Measurements from ENCODE around the gene TMPO. TPM values are rescaled to one million over a fixed set of nuclear protein-coding genes. Genes with fewer than 3 reads are reported as not detected.

TMPO gene
- polyA plus RNA-seq, 3 donors, result 35.7 to 67.3 (median 52.1) TPM

DNA sequence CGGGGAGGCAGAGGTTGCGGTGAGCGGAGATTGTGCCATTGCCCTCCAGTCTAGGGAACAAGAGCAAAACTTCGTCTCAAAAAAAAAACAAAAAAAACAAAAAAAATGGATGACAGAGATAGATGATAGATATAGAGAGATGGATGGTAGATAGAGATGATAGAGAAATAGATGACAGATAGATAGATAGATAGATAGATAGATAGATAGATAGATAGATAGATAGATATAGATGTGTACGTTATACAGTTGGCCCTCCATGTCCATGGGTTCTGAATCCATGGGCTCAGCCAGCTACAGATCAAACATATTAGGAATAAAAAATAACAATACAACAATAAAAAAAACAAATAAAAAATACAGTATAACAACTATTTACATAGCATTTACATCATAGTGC, 65.3 kb downstream of the TMPO start:
- DNase-seq, result no peak
- H3K9ac ChIP-seq (ENCODE audit: insufficient read depth, low read length, poor library complexity, severe bottlenecking), result no peak overlapping the region
- no peaks in the 10 kb centered on the region for H3K36me3 Mint-ChIP-seq
- no CpG with 5 or more reads among the region's 5 CpGs for whole genome bisulfite sequencing (ENCODE audit: insufficient coverage)
- H3K4me2 ChIP-seq (replicated peaks; ENCODE audit: extremely low read depth, low read length, poor library complexity, severe bottlenecking), result no peak overlapping the region
- H3K4me1 ChIP-seq (ENCODE audit: control insufficient read depth in 1 of 2, insufficient read depth in 2 of 2, low read length in 2 of 2), result no peaks in the 10 kb centered on the region
- H3K27me3 Mint-ChIP-seq (ENCODE audit: low read depth in 3 of 3), result peaks cover 1 to 9% (median 6%) of the 10 kb centered on the region in 3 donors
- no peaks in the 10 kb centered on the region for H3K27me3 ChIP-seq (ENCODE audit: control insufficient read depth in 2 of 2, insufficient read depth in 2 of 2, low read length in 2 of 2)
- H3K9me3 Mint-ChIP-seq, result peaks cover 0 to 3% (median 0%) of the 10 kb centered on the region in 7 donors
- no peak overlapping the region for H3K27ac Mint-ChIP-seq
- no peaks in the 10 kb centered on the region for H3K9me3 ChIP-seq (replicated peaks in 1 of 2; ENCODE audit: control insufficient read depth in 1 of 2, insufficient read depth in 1 of 2, low read length in 2 of 2)
- no peak overlapping the region for H3K27ac ChIP-seq (ENCODE audit: low read depth in 1 of 2, low read length in 2 of 2)
- H3K4me3 ChIP-seq (replicated peaks in 1 of 3; ENCODE audit: low read depth in 2 of 3, low read length in 3 of 3), result no peak overlapping the region
- no peaks in the 10 kb centered on the region for H4K20me1 ChIP-seq (ENCODE audit: insufficient read depth, low read length)
- no peak for TF ChIP-seq CTCF (IDR thresholded peaks at IDR 0.05)
- intact Hi-C loops (cut with micrococcal nuclease), result no loop called here
- H3K36me3 ChIP-seq (replicated peaks in 1 of 2; ENCODE audit: control insufficient read depth in 1 of 2, insufficient read depth in 2 of 2, low read length in 2 of 2), result no peaks in the 10 kb centered on the region
- H3K79me2 ChIP-seq (ENCODE audit: insufficient read depth, low read length), result no peaks in the 10 kb centered on the region
- H3K4me3 Mint-ChIP-seq, result no peak overlapping the region
- peaks cover 2% of the 10 kb centered on the region for H3K4me1 Mint-ChIP-seq
- H2AFZ ChIP-seq (ENCODE audit: insufficient read depth, low read depth, low read length, poor library complexity, severe bottlenecking), result no peak overlapping the region

GRCh38 chr12:98581101-98581500, 65.7 kb downstream of the TMPO start:
- H3K9me3 Mint-ChIP-seq, result peaks cover 0 to 3% (median 0%) of the 10 kb centered on the region in 7 donors
- intact Hi-C loops (cut with micrococcal nuclease), result no loop called here
- no peak overlapping the region for H3K4me3 ChIP-seq (replicated peaks in 1 of 3; ENCODE audit: low read depth in 2 of 3, low read length in 3 of 3)
- no peak overlapping the region for H3K27ac Mint-ChIP-seq
- no peaks in the 10 kb centered on the region for H3K36me3 ChIP-seq (replicated peaks in 1 of 2; ENCODE audit: control insufficient read depth in 1 of 2, insufficient read depth in 2 of 2, low read length in 2 of 2)
- no peaks in the 10 kb centered on the region for H4K20me1 ChIP-seq (ENCODE audit: insufficient read depth, low read length)
- peaks cover 1 to 9% (median 6%) of the 10 kb centered on the region in 3 donors for H3K27me3 Mint-ChIP-seq (ENCODE audit: low read depth in 3 of 3)
- WGBS (ENCODE audit: insufficient coverage), result no CpG with 5 or more reads among the region's 1 CpG
- no peaks in the 10 kb centered on the region for H3K36me3 Mint-ChIP-seq
- no peak overlapping the region for H3K4me2 ChIP-seq (replicated peaks; ENCODE audit: extremely low read depth, low read length, poor library complexity, severe bottlenecking)
- no peak for DNase-seq
- H3K27ac ChIP-seq (ENCODE audit: low read depth in 1 of 2, low read length in 2 of 2), result no peak overlapping the region
- no peak overlapping the region for H3K9ac ChIP-seq (ENCODE audit: insufficient read depth, low read length, poor library complexity, severe bottlenecking)
- H3K4me3 Mint-ChIP-seq, result no peak overlapping the region
- H2AFZ ChIP-seq (ENCODE audit: insufficient read depth, low read depth, low read length, poor library complexity, severe bottlenecking), result no peak overlapping the region
- H3K4me1 Mint-ChIP-seq, result peaks cover 2% of the 10 kb centered on the region
- no peaks in the 10 kb centered on the region for H3K27me3 ChIP-seq (ENCODE audit: control insufficient read depth in 2 of 2, insufficient read depth in 2 of 2, low read length in 2 of 2)
- no peaks in the 10 kb centered on the region for H3K9me3 ChIP-seq (replicated peaks in 1 of 2; ENCODE audit: control insufficient read depth in 1 of 2, insufficient read depth in 1 of 2, low read length in 2 of 2)
- TF ChIP-seq CTCF (IDR thresholded peaks at IDR 0.05), result no peak
- H3K79me2 ChIP-seq (ENCODE audit: insufficient read depth, low read length), result no peaks in the 10 kb centered on the region
- no peaks in the 10 kb centered on the region for H3K4me1 ChIP-seq (ENCODE audit: control insufficient read depth in 1 of 2, insufficient read depth in 2 of 2, low read length in 2 of 2)

Measured in CD14-positive monocyte (primary cell).